HCEC 1CT (cell line): Measurements from ENCODE around the gene TMEM184C.

Experiments
- DNase-seq: peaks from one replicate; pipeline ENCODE4 v3.0.0-alpha.2; 2017

Gene TMEM184C

DNA sequence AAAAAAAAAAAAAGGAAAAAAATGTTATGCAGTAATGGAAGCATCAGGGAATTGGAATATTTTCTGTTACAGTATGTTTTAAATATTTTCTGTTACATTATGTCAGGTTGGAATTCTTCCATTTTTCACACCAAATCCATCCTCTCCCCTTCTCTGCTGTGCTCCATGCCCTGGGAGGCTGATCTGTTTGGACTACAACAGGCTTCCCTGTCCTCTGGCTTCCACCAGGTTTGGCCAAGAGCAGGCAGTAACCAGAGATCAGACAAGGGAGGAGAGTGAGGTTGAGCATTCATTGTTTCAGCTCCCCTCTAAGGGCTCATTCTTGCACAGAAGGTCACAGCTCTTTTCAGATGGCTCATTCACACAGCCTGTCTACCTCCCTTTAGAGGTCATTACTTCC, 11.7 kb upstream of the TMEM184C start:
- no peak for DNase-seq

DNA sequence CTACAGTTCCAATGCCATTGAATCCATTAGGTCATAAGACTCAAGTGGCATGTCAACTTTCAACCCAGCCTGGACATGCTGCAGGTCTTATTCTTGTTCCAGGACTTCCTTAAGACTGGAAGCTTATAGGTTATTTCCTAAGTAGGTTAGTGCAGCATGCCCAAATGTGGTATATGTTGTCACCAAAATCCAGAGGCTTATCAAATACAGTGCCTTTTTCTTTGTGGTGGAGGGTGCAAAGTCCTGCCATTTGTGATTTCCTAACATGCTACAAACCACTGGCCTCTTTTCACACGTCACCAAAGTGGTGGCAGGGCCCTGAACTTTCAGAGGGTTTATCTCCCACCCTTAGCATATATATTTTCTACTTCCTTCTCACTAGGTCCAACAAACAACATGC, 9.7 kb upstream of the TMEM184C start:
- DNase-seq = no peak

DNA sequence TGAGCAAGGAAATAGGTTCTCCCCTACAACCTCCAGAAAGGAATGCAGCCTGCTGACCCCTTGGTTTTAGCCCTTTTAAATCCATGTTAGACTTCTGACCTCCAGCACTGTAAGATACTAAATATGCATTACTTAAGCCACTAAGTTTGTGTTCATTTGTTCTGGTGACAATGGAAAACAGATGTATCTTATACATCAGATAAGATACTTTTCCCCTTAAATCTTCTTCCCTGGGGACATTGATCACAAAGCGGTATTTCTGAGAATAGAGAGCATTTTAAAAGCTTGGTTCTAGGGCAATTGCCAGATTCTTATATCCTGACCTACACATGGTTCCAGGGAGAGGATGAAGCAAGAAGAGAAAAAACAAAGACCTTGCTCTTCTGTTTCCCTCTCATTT, 6.5 kb upstream of the TMEM184C start:
- no peak for DNase-seq

DNA sequence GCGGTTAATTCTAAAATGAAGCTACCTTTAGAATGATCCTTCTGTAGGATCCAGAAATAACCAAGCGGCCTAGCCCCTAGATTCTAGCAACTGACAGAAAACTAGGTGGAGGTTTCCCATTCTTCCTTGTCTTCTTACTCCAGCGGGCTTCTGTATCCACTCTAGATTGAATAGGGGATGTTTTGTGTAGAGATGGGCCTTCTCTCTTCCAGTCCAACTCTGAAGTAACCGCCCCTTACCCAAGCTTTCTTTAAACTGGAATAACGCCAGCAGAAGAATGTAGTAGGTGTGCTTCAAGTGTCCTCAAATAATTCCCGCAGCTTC, 386 bp upstream of the TMEM184C start:
- DNase-seq = no peak

DNA sequence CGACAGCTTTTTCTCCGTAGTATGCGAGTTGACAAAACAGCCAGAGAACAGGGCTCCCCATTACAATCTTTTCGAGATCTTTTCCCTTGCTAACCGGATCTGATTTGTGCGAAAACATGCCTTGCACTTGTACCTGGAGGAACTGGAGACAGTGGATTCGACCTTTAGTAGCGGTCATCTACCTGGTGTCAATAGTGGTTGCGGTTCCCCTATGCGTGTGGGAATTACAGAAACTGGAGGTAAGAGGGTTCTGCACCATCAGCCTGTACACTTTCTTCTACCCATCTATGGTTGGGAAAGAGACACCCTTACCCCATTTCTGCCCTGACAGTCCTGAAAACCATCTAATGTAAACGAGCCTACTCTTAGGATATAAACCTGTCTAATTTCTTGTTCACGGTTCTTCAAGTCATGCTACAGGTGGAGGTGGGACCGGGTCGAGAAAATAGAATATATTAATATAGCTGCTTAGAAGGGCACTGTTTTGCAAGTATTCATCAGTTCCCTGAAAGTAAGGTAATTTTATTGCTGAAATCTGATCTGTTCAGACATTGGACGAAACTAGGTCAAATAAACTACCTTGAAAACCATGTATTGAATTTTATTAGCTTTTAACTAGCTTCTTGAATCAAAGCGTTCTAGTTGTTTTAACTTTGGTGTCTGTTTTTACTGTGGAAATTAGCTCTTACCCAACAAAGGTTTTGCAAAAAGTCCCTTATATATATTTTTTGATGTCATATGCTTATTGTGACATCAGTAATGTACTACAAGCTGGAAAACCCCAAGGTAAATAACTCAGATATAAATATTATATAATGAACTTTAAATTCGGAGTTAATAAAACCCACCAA, 869 bp downstream of the TMEM184C start:
- no peak for DNase-seq

DNA sequence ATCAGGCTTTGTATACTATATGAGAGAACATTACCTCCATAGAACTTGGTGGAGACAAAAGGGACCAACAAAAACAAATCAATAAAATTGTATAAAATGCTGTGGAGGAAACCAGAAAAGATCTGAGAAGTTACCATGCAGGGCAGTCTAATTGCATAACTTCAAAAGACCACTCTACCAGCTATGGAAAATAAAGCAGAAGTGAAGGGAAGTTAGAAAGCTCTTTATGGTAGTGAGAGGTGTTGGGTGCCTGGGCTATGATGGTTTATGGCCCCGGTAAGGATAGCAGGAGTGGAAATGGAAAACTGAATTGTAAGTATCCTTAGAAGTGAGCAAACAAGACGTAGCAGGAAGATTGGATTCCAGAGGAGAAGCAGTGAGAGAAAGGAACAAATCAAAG, 3.1 kb downstream of the TMEM184C start:
- DNase-seq = no peak

DNA sequence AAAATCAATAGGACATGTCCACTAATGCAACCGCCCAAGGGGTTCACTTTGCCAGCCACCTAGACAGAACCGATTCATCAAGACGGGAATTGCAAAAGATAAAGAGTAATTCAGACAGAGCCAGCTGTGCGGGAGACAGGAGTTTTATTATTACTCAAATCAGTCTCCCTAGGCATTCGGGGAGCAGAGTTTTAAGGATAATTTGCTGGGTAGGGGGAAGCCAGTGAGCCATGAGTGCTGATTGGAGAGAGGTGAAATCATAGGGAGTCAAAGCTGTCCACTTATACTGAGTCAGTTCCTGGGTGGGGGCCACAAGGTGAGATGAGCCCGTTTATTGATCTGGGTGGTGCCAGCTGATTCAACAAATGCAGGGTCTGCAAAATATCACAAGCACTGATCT, 8.5 kb downstream of the TMEM184C start:
- DNase-seq = no peak

DNA sequence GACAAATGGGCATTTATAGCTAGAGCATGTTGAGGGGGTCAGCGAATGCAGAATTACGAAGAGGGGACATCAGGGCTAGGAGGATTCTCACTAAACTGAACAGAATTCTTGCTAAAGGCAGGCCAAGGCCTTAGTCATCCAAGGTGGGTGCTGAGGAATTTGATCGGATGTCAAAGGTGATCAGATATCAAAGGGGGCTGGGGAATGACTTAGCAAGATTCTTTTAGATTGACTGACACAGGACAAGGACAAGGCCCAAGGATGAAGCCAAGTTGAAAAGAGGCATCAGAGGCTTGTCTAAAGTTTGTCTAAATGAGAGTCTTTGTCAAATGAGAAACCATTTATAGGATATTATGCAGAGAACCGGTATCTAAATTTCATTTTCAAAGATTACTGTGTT, 9.7 kb downstream of the TMEM184C start:
- no peak for DNase-seq

DNA sequence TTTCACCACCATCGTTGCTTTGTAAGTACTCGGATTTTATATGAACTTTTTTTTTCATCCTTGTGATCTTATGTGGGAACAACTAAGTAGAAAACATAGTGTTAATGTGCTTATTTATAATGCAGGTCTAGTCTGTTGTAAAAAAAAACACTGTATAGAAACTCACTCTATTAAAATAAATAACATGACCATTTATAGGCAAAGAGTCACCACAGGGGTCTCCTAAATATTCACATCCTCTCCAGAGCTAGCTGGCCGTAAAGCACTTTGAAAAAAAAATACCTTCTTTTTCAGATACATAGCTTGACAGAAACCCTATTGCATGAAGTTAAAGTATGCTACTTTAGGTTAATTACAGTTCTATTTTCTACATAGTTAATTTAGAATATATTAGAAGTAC, 11.2 kb downstream of the TMEM184C start:
- no peak for DNase-seq

DNA sequence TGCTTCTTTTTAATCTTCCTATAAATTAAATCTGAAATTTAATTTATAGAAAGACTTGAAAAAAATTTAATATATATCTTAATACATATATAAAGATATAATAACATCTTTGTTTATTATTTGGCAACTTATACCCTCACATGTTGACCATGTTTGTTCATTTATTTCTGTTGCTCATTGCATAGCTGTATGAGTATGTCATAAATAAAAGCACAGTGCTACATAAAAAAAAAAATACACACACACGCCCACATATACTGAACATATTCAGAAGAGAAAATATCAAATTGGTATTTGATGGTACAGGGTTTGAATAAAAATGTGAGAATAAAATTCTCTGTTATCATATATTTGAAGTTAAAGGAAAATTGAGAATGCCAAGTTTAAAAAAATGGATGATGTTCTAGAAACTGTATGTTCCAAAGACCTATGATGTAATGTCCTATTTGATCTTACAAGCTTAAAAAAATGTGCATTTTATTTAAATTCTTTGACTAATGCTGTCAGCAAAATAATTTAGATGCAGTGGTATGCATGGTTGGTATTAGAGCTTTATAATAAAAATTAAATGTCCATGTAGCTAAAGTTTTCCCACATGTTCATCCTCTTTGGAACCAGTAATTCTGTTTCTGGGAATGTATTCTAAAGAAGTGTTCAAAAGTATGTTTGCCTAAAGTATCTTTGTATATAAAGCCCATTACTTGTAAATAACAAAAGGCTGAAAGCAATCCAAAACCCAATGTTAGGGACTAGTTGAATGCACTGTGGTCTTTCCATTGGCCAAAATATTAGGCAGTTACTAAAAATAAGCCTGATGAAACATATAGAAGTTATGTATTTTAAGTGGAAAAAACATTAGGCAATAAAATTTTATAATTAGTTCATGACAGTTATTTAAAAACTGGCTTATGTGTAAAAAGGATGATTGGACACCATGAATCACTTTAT, 12.9 kb downstream of the TMEM184C start:
- DNase-seq = peak; percentile 17

DNA sequence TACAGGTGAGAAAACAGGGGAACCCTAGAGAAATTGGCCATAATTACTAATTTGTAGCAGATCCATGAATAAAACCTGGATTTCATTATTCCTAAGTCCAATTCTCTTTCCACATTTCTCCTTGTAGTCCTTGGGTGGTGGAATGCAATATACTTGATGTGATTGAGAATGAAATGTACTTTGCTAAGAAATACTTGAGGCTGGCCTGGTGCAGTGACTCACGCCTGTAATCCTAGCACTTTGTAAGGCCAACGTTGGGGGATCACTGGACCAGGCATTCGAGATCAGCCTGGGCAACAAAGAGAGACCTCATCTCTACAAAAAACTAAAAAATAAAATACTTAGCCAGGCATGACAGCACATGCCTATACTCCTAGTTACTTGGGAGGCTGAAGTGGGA, 15.9 kb downstream of the TMEM184C start:
- peak; percentile 80 for DNase-seq

DNA sequence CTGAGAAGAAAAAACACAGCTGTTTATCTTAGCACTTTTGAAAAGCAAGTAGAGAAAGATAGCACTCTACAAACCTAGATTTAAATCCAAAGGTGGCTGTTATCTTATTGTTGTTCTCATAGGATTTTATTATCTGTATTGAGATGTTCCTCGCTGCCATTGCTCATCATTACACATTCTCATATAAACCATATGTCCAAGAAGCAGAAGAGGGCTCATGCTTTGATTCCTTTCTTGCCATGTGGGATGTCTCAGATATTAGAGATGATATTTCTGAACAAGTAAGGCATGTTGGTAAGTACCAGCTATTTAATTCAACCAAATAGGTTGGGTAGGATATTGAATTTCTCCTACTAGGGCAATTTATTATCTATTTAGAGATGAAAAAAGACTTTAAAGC, 16.4 kb downstream of the TMEM184C start:
- no peak for DNase-seq

DNA sequence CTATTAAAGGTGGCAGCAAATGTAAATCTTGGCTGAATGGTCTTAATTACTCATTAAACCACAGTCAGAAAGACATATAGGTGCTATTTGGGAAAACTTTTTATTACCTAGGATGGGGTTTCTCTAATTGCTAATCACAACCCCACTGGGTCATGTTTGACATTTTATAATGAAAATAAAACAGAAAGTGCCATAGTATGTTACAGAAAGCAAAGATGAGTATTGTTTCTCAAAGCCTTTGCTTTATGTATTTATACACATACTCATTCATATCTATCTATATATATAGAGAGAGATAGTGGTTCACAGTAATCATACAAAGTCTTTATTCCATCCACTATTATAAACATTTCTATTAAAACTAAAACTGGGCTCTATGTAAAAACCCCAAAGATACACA, 18.2 kb downstream of the TMEM184C start:
- no peak for DNase-seq

DNA sequence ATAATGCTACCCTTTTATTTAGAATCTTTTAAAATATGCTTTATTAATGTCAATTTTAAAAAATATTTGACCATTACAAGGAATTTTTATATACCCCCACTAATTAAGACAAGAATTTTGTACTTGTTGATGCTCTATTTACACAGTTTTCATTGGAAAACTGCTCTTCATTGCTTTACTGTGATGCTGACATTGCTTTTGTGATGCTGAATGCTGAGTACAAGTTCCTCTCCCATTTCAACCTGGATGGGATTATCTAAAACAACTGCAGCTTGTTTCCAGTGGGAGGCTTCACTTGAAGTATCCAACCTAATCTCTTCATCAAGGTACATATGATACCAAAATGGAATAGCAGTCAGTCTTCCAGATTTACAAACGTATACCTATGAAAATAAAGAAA, 21.2 kb downstream of the TMEM184C start:
- DNase-seq = no peak

DNA sequence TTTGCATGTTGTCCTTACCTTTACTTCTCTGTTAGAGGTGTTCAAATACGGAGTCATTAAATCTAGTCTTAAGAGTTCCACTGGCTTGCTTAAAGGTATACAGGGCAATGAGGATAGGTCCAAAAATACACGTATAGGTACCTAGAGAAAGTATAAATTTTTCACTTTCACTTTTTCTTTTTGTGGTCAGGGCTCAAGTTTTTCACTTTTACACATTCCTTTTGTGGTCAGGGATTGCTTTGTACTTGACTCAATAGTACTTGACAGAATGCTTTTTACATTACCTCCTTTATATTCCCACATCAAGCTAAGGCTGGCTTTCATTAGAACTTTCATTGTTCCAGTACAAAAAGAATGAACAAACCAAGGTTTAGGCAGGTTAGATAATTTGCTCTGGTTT, 21.7 kb downstream of the TMEM184C start:
- no peak for DNase-seq

DNA sequence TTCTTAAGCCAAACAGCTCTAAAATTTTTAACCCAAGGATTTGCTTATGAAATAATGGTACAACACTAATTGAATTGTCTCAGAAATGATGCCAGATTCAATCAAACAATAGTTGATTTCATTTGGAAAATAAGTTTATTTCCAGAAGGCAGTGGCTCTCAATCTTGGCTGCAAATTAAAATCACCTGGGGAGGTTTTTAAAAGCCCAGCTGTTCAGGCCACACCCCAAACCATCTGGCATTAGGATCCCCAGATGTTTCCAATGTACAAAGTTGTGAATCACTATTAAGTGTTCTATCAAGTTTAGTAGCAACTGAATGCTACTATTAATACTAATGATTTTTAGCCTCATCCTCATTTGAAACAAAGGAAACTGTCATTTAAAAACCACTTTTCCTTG, 22.2 kb downstream of the TMEM184C start:
- DNase-seq = no peak

DNA sequence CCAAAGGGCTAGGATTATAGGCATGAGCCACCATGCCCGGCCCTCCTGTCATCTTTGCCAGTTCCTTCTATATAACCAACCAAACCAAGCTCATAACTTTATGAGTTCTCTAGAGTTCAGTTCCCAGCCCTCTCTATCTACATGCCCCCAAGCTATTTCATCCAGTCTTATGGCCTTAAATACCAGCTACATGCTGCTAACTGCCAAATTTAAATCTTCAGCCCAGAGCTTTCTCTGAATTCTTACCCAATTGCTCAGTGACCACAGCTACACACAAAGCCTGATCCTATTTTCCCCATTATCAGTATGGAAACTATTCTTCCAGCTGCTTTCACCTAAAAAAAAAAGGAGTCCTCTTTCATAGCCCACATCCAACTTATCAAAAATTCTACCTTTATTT, 23.1 kb downstream of the TMEM184C start:
- DNase-seq = no peak

DNA sequence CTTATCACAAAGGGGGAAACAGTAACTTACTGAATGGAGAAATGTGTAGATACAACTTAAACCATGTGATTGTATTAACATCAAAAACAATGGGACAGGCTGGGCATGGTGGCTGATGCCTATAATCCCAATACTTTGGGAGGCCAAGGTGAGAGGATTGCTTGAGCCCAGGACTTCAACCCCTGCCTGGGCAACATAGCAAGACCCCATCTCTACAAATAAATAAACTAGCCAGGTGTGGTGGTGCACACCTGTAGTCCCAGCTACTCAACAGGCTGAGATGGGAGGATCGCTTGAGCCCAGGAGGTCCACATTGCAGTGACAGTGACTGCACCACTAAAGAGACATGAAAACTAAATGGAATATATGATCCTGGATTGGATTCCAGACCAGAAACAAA, 26.4 kb downstream of the TMEM184C start:
- no peak for DNase-seq

DNA sequence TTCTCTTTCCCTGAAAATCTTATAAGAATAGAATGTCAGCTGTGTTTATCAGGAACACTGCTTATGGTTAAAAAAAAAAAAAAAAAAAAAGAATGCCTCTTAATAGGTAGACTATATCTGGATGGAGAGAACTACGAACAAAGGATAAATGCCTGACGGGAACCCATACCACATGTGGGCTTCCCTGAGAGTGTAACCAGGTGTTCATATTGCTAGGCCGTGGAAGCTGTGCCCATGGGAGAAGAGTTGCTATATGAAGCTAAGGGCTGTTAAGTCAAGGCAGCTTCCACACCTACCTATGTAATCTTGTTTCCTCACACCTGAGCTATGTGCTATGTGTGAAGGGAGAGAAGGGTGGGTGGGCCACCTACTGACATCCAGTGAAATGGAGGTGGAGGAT, 27.3 kb downstream of the TMEM184C start:
- DNase-seq = no peak

DNA sequence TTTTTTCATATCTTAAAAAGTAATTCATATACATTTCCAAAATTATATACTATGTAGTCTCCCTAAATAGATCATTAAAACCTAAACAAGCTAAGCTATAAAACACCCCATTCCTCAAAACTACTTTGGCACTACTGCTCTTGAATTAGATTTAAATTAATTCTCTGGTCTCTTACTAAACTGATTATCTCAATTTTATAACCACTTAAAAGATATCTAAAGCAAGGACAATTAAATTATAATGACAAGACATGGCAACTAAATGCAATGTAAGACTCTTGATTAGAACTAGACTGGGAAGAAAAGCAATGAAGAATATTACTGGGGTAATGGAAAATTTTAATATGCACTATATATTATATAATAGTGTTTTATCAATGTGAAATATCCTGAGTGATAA, 27.9 kb downstream of the TMEM184C start:
- no peak for DNase-seq

DNA sequence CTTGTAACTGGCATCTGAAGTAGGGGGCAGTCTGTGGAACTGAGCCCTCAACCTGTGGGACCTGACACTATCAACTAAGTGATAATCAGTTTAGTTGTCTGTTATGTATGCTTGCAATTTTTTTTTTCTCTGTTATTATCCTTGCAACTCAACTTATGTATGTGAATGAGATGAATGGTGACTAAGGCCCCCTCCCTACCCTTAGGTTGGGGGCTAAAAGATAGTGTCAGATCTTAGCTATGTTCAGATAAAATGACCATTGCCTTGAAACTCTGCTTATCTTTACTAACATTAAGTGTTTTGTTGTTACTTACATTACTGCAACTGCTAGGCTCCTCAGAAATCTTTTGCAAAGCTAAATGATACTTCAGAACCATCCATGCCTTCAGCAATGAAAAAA, 31.5 kb downstream of the TMEM184C start:
- no peak for DNase-seq

DNA sequence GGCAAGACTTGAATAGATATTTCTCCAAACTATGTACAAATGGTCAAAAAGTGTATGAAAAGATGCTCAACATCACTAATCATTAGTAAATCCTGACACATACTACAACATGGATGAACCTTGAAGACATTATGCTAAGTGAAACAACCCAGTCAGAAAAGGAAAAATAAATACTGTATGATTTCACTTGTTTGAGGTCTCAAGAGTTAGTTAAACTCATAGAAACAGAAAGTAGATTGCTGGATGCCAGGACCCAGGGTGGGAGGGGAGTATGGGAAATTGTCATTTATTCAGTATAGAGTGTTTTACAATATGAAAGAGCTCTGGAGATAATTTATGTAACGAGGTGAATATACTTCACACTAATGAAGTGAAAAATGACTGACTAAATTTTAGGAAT, 34.4 kb downstream of the TMEM184C start:
- no peak for DNase-seq

DNA sequence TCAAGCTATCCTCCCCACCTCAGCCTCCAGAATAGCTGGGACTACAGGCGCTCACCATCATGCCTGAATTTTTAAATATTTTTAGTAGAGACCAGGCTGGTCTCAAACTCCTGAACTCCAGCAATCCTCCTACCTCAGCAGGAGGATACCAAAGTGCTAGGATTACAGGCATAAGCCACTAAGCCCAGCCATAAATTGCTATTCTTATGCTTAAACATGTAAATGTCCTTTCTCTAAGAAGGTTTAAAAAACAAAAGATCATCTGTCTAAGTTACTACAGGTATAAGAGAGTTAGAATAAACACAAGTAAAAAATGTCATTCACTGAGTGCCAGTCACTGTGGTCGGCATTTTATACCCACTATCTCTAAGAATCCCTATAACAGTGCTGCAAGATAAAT, 38.4 kb downstream of the TMEM184C start:
- DNase-seq = no peak

DNA sequence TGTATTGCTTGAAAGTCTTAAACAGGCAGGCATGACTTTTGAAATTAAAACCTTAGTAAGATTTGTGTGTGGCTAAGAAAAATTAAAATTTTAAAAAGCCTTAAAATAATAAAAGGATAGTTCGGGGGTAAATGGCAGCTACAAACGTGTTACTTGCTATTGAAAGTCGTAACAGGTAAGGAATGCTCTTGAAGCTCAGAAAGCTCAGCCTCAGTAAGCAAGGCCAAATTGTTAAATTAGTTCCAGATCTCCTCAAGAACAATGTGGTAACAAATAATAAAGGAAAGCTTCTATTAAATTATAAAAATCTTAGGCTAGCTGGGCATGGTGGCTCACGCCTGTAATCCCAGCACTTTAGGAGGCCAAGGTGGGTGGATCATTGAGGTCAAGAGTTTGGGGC, 41.3 kb downstream of the TMEM184C start:
- no peak for DNase-seq
